ENCODE measurements around the gene SMIM1. TPM values are rescaled to one million over a fixed set of nuclear protein-coding genes. Genes with fewer than 3 reads are reported as not detected.
A peak's percentile ranks its signal among the peaks of the same experiment; 100 is the strongest.

The SMIM1 gene
- total and polyA plus RNA-seq, 9 of the 15 experiments (the other 6 are each of a cell fraction or from before 2014, with no cell fraction given) = 2.3 to 125 (median 24.3) TPM

GRCh38 chr1:3759796-3760195 lies 12.8 kb upstream of the SMIM1 start (continued):
- TF ChIP-seq CUX1 (CRISPR knock-in tag; IDR thresholded peaks at IDR 0.05) = no peak
- TF ChIP-seq TFAM (CRISPR knock-in tag; conservative IDR thresholded peaks at IDR 0.05) = no peak
- no peak for TF ChIP-seq MXI1 (IDR thresholded peaks at IDR 0.05; ENCODE audit: low read depth, low read length)
- TF ChIP-seq BHLHE40 (IDR thresholded peaks at IDR 0.05; ENCODE audit: low read length) = 0 out of 2 replicates have a peak, but pooled peaks have one; percentile 30
- TF ChIP-seq ZNF121 (CRISPR knock-in tag; conservative IDR thresholded peaks at IDR 0.05) = no peak
- TF ChIP-seq GATA2 (CRISPR knock-in tag; IDR thresholded peaks at IDR 0.05) = peak; percentile 71
- TF ChIP-seq TAL1 (IDR thresholded peaks at IDR 0.05) = peak; percentile 77
- no peak for TF ChIP-seq GTF3C2 (IDR thresholded peaks at IDR 0.05; ENCODE audit: borderline replicate concordance, extremely low read depth, insufficient read length)
- no peak for TF ChIP-seq IFI16 (CRISPR knock-in tag; IDR thresholded peaks at IDR 0.05)
- peak; percentile 49 for TF ChIP-seq MEIS2 (IDR thresholded peaks at IDR 0.05; ENCODE audit: partially characterized antibody)
- no peak for TF ChIP-seq ZNF253 (CRISPR knock-in tag; conservative IDR thresholded peaks at IDR 0.05)
- no peak for TF ChIP-seq TEAD2 (tag; IDR thresholded peaks at IDR 0.05)
- no peak for TF ChIP-seq TAF7 (tag; IDR thresholded peaks at IDR 0.05)
- TF ChIP-seq ARNT (IDR thresholded peaks at IDR 0.05) = no peak
- TF ChIP-seq ETS1 (conservative IDR thresholded peaks at IDR 0.05; ENCODE audit: control insufficient read depth, low read depth, low read length) = no peak
- peak; percentile 53; the same call in 1 of the 2 replicates for TF ChIP-seq MYNN (IDR thresholded peaks at IDR 0.05)
- TF ChIP-seq MYNN (CRISPR knock-in tag; IDR thresholded peaks at IDR 0.05) = no peak
- no peak for TF ChIP-seq CSDE1 (IDR thresholded peaks at IDR 0.05)
- TF ChIP-seq MTA3 (IDR thresholded peaks at IDR 0.05; ENCODE audit: borderline replicate concordance) = 0 out of 2 replicates have a peak, but pooled peaks have one; percentile 45
- TF ChIP-seq SMAD4 (CRISPR knock-in tag; conservative IDR thresholded peaks at IDR 0.05) = 0 out of 2 replicates have a peak, but pooled peaks have one; percentile 48
- TF ChIP-seq USF2 (CRISPR knock-in tag; IDR thresholded peaks at IDR 0.05) = no peak
